GM10847 (cell line): ENCODE data around the gene GRIP2.

Experiments
- POLR2A ChIP-seq: IDR thresholded peaks from 2 replicates; pipeline ENCODE4 v1.6.1; 2011; ENCODE audit not compliant: insufficient read length; ENCODE audit errors: extremely low read depth

GRIP2 gene

GRCh38 chr3:14508966-14509795 is 31.0 kb downstream of the GRIP2 start:
- TF ChIP-seq POLR2A = no peak

GRCh38 chr3:14508505-14508819 is 31.7 kb downstream of the GRIP2 start:
- TF ChIP-seq POLR2A = no peak

GRCh38 chr3:14507757-14508504 is 32.2 kb downstream of the GRIP2 start:
- no peak for TF ChIP-seq POLR2A

GRCh38 chr3:14507305-14507741 is 32.8 kb downstream of the GRIP2 start:
- TF ChIP-seq POLR2A = no peak

- no peak for TF ChIP-seq POLR2A
Observed at GRCh38 chr3:14506626-14507304, 33.4 kb downstream of the GRIP2 start.

GRCh38 chr3:14505803-14506500 is 34.2 kb downstream of the GRIP2 start:
- TF ChIP-seq POLR2A = no peak

- no peak for TF ChIP-seq POLR2A
Observed at GRCh38 chr3:14505001-14505802, 34.9 kb downstream of the GRIP2 start.

- no peak for TF ChIP-seq POLR2A
Observed at GRCh38 chr3:14503706-14504065, 36.5 kb downstream of the GRIP2 start.

GRCh38 chr3:14503033-14503705 is 37.0 kb downstream of the GRIP2 start:
- no peak for TF ChIP-seq POLR2A

- TF ChIP-seq POLR2A = no peak
Observed at GRCh38 chr3:14502472-14502871, 37.7 kb downstream of the GRIP2 start.

- TF ChIP-seq POLR2A = no peak
Observed at GRCh38 chr3:14497321-14497720, 42.8 kb downstream of the GRIP2 start.

GRCh38 chr3:14496351-14496750 is 43.8 kb downstream of the GRIP2 start:
- TF ChIP-seq POLR2A = no peak

GRCh38 chr3:14494973-14495300 is 45.2 kb downstream of the GRIP2 start:
- TF ChIP-seq POLR2A = no peak

GRCh38 chr3:14494279-14494972 is 45.7 kb downstream of the GRIP2 start:
- no peak for TF ChIP-seq POLR2A
